GM19238 (cell line): Measurements from ENCODE around the gene PPIG.
"Not testable (repeated sequence)": the region's sequence is repeated elsewhere in the genome, so short reads cannot be mapped to it uniquely, and the experiment has no call there.

ENCODE experiments used
- DNase-seq: peaks from one replicate; pipeline ENCODE4 v3.0.0; 2011; ENCODE audit warnings: low spot score; ENCODE audit not compliant: insufficient read length

Gene PPIG

DNA sequence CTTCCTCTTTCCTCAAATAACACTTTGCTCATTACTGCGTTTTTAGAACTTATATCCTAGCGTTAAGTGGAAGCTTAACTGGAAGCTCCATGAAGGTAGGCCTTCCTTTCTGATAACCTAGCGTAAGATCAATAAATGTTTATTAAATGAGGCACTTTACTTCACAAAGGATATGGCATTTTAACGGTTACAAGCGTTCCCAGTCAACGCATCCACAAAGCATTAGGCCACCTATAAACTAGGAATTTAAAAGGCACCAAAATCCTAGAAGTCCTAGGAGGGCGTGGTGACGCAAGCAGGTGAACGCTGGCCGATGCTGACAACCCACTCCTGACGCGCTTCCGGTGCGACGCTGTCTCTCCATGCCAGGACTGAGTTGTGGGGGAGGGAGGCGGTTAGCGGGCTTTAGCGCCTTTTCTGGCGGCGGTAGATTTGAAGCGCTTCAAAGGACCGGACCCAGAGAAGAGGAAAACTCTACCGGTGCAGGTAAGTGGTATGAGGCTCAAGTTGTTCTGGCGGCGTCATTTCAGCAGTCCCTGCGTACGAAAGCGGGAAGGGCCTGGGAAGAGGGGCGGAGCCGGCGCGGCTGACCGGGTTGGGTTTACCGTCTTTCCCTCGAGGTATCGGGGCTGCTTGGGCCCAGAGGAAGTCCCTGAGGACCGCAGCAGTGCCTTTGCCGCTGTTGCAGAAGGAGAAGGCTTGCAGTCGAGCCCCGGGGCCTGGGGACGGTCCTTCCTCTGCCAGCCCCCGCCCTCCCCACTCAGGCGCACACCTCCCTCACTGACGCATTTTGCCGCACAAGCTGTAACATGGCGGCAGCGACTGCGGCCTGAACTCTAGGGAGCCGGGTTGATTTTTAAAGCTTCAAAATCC lies at the start of gene PPIG:
Gene PPIG, plus strand, starts transcription at position 347 of the 873 bp plus-strand sequence. CDS start 19,691 bp downstream, outside the sequence.
- peak; percentile 85 for DNase-seq

DNA sequence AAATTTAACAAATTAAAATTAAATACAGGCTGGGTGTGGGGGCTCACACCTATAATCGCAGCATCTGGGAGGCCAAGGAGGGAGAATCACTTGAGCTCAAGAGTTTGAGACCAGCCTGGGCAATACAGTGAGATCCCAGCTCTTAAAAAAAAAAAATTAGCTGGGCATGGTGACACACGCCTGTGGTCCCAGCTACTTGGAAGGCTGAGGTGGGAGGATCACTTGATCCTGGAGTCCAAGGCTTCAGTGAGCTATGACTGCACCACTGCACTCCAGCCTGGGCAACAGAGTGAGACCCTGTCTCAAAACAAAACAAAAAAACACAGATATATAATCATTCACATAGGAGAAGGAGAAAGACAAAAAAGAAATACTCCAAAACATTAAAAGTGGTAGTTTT lies 44.7 kb upstream of the PPIG start:
- DNase-seq = not testable (repeated sequence)

GRCh38 chr2:169540146-169540545 lies 44.0 kb upstream of the PPIG start:
- DNase-seq = no peak

GRCh38 chr2:169542433-169542832 lies 41.7 kb upstream of the PPIG start:
- DNase-seq = no peak

- DNase-seq = no peak
Measured at GRCh38 chr2:169546756-169547155, 37.4 kb upstream of the PPIG start.

GRCh38 chr2:169561364-169561763 lies 22.8 kb upstream of the PPIG start:
- no peak for DNase-seq

GRCh38 chr2:169562084-169562483 lies 22.1 kb upstream of the PPIG start:
- not testable (repeated sequence) for DNase-seq

GRCh38 chr2:169562519-169562918 lies 21.6 kb upstream of the PPIG start:
- DNase-seq = no peak

GRCh38 chr2:169565686-169566085 lies 18.5 kb upstream of the PPIG start:
- no peak for DNase-seq

DNA sequence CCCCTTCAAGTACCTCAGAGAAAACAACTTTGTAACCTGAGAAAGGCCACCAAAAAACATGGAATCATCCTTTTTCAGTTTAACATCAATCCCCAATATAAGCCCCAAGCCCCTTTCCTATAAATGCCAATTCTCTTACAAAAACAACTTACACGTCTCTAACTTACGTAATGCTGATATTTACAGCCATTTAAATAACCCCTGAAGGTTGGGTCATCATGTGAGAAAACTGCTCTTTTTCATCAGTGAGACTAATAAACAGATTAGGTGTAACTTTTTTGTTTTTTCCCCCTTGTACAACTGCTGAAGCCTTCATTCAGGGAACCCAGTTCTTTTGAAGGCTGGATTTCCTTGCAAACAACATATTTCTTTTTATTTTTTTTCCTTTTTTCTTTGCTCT lies 14.2 kb upstream of the PPIG start:
- no peak for DNase-seq

DNA sequence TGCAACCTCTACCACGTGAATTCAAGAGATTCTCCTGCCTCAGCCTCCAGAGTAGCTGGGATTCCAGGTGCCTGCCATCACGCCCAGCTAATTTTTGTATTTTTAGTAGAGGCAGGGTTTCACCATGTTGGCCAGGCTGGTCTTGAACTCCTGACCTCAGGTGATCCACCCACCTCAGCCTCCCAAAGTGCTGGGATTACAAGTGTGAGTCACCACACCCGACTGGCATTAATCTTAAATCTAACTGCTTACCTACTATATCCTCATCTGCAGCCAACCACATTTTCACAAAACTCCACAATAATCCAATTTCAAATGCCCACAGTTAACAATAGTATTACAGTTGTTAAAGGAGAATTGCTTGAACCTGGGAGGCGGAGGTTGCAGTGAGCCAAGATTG lies 13.4 kb upstream of the PPIG start:
- DNase-seq = not testable (repeated sequence)

- DNase-seq = no peak
Measured at GRCh38 chr2:169571571-169571970, 12.6 kb upstream of the PPIG start.

GRCh38 chr2:169572189-169572588 lies 12.0 kb upstream of the PPIG start:
- DNase-seq = no peak

- DNase-seq = no peak
Measured at GRCh38 chr2:169572821-169573159, 11.4 kb upstream of the PPIG start.

- DNase-seq = peak; percentile 85
Measured at GRCh38 chr2:169573160-169573973, 10.8 kb upstream of the PPIG start, which contains the start of gene FASTKD1. FASTKD1 (minus strand) TSS chr2:169573865; CDS start chr2:169572029, 1,836 bp downstream.

GRCh38 chr2:169573974-169574299 lies 10.2 kb upstream of the PPIG start:
- DNase-seq = no peak

GRCh38 chr2:169574539-169574938 lies 9.6 kb upstream of the PPIG start:
- DNase-seq = not testable (repeated sequence)

DNA sequence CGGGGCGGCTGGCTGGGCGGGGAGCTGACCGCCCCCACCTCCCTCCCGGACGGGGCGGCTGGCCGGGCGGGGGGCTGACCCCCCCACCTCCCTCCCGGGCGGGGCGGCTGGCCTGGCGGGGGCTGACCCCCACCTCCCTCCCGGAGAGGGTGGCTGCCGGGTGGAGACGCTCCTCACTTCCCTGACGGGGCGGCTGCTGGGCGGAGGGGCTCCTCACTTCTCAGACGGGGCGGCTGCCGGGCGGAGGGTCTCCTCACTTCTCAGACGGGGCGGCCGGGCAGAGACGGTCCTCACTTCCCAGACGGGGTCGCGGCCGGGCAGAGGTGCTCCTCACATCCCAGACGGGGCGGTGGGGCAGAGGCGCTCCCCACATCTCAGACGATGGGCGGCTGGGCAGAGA lies 8.9 kb upstream of the PPIG start:
- not testable (repeated sequence) for DNase-seq

- no peak for DNase-seq
Measured at GRCh38 chr2:169579044-169579443, 5.1 kb upstream of the PPIG start.

- not testable (repeated sequence) for DNase-seq
Measured at GRCh38 chr2:169582552-169583266, 1.4 kb upstream of the PPIG start.

- no peak for DNase-seq
Measured at GRCh38 chr2:169583518-169583917, 633 bp upstream of the PPIG start.

GRCh38 chr2:169585673-169586072 lies 1.5 kb downstream of the PPIG start:
- no peak for DNase-seq
